Measurements from ENCODE around the gene MILR1. TPM values are rescaled to one million over a fixed set of nuclear protein-coding genes. Genes with fewer than 3 reads are reported as not detected.

Gene MILR1
- total RNA-seq, 4 donors from 2014 or later, result 0.79 to 8.1 (median 1.8) TPM

DNA sequence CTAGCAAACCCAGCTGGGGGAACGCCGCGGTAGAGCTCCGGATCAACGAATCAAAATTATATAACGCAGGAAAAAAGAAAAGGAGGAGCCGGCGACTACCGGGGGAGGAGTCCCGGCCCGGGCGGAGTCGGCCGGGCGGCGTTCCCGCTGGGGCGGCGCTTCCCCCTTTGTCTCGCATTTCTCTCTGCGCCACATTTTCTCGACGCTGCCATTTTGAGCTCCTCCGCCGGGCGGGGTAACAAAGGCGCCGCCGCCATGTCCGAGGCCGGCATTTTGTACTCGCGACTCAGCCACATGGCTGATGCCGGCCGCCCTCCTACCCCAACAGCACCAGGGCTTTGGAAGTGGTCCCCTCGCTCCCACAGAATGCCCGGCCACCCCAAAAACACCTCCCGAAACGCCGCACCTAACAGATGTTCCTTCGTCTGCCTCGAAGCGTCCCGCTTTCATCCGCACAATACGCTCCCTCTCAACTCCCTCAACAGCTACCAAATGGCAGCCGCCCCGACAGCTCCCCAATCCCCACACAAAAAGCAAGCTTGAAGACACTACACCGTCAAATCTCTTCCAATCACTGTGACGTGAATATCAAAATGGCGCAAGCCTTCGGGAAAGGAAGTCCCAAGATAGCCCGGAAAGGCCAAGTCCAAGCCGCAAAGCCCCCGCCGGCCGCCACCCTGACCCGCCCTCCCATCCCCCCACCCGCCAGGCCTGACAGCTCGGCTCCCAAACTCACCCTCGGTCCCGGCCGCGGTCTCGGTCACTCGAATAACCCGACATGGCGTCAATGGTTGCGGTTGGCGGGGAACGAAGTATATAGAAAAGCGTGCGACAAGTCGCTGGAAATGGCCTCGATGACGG, 56.7 kb downstream of the MILR1 start:
- peak; percentile 76 for DNase-seq
- Histone ChIP-seq H3K27ac (peak overlapping the region; percentile 99 to 100 (median 100)), H3K27me3 (no peaks in the 10 kb centered on the region), H3K36me3 (peaks cover 17 to 64% (median 33%) of the 10 kb centered on the region in 3 donors), H3K4me3 (peak overlapping the region; percentile 82 to 100 (median 89)), H3K9me3 (no peaks in the 10 kb centered on the region), H3K4me1 (peaks cover 28 to 64% (median 46%) of the 10 kb centered on the region in 3 donors)
- intact Hi-C loops (cut with DNase I), result no loop called here
- TF ChIP-seq, protein P1, sequence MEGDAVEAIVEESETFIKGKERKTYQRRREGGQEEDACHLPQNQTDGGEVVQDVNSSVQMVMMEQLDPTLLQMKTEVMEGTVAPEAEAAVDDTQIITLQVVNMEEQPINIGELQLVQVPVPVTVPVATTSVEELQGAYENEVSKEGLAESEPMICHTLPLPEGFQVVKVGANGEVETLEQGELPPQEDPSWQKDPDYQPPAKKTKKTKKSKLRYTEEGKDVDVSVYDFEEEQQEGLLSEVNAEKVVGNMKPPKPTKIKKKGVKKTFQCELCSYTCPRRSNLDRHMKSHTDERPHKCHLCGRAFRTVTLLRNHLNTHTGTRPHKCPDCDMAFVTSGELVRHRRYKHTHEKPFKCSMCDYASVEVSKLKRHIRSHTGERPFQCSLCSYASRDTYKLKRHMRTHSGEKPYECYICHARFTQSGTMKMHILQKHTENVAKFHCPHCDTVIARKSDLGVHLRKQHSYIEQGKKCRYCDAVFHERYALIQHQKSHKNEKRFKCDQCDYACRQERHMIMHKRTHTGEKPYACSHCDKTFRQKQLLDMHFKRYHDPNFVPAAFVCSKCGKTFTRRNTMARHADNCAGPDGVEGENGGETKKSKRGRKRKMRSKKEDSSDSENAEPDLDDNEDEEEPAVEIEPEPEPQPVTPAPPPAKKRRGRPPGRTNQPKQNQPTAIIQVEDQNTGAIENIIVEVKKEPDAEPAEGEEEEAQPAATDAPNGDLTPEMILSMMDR (IDR thresholded peaks at IDR 0.05), result peak in 1 of 6 experiments; percentile 14
- peak in 3 of 4 donors; percentile 29 to 77 (median 40) for TF ChIP-seq POLR2A (IDR thresholded peaks at IDR 0.05)
- WGBS, 2 donors, result 0 to 1% methylated on average over 19 to 37 of the region's 76 CpGs

DNA sequence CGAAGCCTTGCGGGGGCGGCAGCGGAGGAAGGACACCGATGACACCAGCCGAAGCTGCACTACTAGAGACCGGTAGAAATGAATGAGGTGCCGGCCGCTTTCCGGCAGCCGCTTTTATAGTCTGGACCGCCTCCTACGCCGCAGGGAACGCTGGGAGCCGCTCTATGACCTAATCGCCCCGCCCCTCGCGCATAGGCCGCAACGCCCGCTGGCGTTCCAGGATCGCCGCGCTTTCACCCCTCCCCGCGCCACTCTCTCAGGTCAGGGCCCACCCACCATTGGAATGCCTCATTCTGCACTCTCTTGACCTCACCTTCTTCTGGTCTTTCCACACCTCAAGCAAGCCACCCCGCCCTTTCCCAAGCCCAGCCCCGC, 57.3 kb downstream of the MILR1 start, which contains the start of gene DDX5:
Gene DDX5, minus strand, starts transcription at position 89 of the 375 bp plus-strand sequence. CDS start 170 bp downstream, outside the sequence.
- peak within 1 kb of the TSS; percentile 82 to 100 (median 89) for H3K4me3 ChIP-seq
- peak in 3 of 4 donors; percentile 53 to 99 (median 96) for TF ChIP-seq POLR2A (IDR thresholded peaks at IDR 0.05)
- TF ChIP-seq, protein P1 (IDR thresholded peaks at IDR 0.05), result no peak
- WGBS, 2 donors, result 0 to 1% methylated on average over 5 to 23 of the region's 31 CpGs
- no peaks in the 10 kb centered on the region for H3K27me3 ChIP-seq
- H3K27ac ChIP-seq, result peak within 1 kb of the TSS; percentile 99 to 100 (median 100)
- peak; percentile 98 for DNase-seq
- H3K4me1 ChIP-seq, result peaks cover 28 to 58% (median 41%) of the 10 kb centered on the region in 3 donors
- intact Hi-C loops (cut with DNase I), result no loop called here
- H3K9me3 ChIP-seq, result no peaks in the 10 kb centered on the region
- peaks cover 11 to 64% (median 33%) of the 10 kb centered on the region in 3 donors for H3K36me3 ChIP-seq

DNA sequence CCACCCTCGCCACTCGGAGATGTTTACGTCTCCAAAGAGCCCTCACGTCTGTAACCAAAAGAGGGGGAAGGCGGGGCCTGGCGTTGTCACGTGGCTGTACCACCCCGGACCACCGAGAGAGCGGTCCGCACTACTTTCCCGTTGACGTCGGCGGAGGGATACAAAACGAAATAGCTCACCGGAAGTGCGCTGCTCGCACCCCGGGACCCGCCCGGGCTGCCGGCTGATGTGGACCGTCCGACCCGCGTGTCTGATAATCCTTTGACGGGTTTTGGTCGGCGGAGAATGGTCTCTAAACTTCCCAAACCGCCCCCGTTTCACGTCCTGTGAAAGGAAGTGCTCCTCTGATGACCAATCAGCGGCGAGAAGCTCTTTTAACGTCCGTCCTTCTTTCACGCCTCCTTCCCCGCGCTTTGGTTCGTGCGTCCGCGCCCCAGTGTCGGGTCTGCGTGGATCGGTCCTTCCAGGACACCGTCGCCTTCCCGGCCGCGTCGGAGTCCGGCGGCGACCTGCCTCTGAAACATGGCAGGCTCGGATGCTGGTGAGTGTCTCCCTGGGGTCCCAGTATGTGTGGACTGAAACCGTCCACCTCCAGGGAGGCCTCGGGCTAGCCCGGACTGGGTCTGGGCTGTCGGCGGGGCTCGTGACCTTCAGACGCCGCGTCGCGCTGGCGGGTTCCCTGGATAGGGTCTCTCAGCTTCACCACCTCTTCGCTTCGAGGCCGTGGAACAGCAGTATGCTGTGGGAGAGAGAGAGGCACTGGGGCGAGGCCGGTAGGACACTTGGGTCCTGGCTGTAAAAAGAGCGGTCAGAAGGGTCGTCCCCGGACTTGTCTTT, 57.9 kb downstream of the MILR1 start, which contains the start of gene CEP95:
Gene CEP95, plus strand, starts transcription at position 402 of the 837 bp plus-strand sequence. Its CDS starts 121 bp downstream, at position 523.
- peak within 1 kb of the TSS; percentile 99 to 100 (median 100) for H3K27ac ChIP-seq
- no peaks in the 10 kb centered on the region for H3K27me3 ChIP-seq
- H3K4me3 ChIP-seq, result peak within 1 kb of the TSS; percentile 82 to 100 (median 89)
- H3K4me1 ChIP-seq, result peaks cover 28 to 52% (median 37%) of the 10 kb centered on the region in 3 donors
- DNase-seq, result peak; percentile 98
- H3K9me3 ChIP-seq, result no peaks in the 10 kb centered on the region
- intact Hi-C loops (cut with DNase I), result no loop called here
- 0 to 1% methylated on average over 6 to 17 of the region's 77 CpGs for WGBS, 2 donors
- peaks cover 7 to 64% (median 30%) of the 10 kb centered on the region in 3 donors for H3K36me3 ChIP-seq
- TF ChIP-seq, protein P1 (IDR thresholded peaks at IDR 0.05), result peak in 1 of 6 experiments; percentile 21
- TF ChIP-seq POLR2A (IDR thresholded peaks at IDR 0.05), result peak in 2 of 4 donors; percentile 85 to 90

DNA sequence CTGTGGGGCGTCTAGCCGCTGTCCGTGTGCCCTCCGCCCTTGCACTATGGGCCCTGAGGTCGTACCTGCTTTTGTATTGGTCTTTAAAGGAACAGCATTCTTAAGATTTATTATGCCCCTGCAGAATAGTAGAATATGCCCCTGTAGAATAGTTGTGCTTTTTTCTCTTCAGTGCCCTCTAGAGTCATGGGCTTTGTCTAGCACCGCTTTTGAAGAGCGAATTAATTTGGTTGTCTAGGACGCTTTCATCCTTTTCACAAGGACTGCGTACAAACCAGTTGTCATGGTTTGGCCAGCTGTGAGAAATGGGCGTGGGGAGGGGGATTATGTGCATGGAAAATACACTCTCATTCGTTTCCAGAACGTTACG, 58.5 kb downstream of the MILR1 start:
- Histone ChIP-seq H3K27ac (peak overlapping the region; percentile 99 to 100 (median 100)), H3K27me3 (no peaks in the 10 kb centered on the region), H3K4me3 (peak overlapping the region; percentile 82 to 100 (median 89)), H3K9me3 (no peaks in the 10 kb centered on the region), H3K36me3 (peaks cover 7 to 64% (median 24%) of the 10 kb centered on the region in 3 donors), H3K4me1 (peaks cover 28 to 46% (median 31%) of the 10 kb centered on the region in 3 donors)
- no peak for TF ChIP-seq POLR2A (IDR thresholded peaks at IDR 0.05)
- TF ChIP-seq, protein P1 (IDR thresholded peaks at IDR 0.05), result peak in 5 of 6 experiments; percentile 26 to 48 (median 36)
- DNase-seq, result no peak
- intact Hi-C loops (cut with DNase I), result no loop called here
- WGBS, 2 donors, result 1 to 3% methylated on average over 10 to 13 of the region's 13 CpGs
